Ishikawa (cell line): ENCODE data around the gene OSBPL6.

ENCODE experiments used
- CEBPB ChIP-seq: IDR thresholded peaks from 2 replicates; pipeline ENCODE4 v1.6.1; 2012
- CREB1 ChIP-seq: IDR thresholded peaks from 2 replicates; pipeline ENCODE4 v1.6.1; 2012; ENCODE audit warnings: low read depth
- EP300 ChIP-seq: IDR thresholded peaks from 2 replicates; pipeline ENCODE4 v1.6.1; 2012; ENCODE audit warnings: borderline replicate concordance
- FOXM1 ChIP-seq: IDR thresholded peaks from 2 replicates; pipeline ENCODE4 v1.6.1; 2012; ENCODE audit warnings: low read depth, borderline replicate concordance
- NFIC ChIP-seq: IDR thresholded peaks from 2 replicates; pipeline ENCODE4 v1.6.1; 2012
- RAD21 ChIP-seq: IDR thresholded peaks from 2 replicates; pipeline ENCODE4 v1.6.1; 2012; ENCODE audit warnings: low read depth
- TAF1 ChIP-seq: IDR thresholded peaks from 2 replicates; pipeline ENCODE4 v1.6.1; 2012; ENCODE audit warnings: low read depth, mild to moderate bottlenecking
- TEAD4 ChIP-seq: IDR thresholded peaks from 2 replicates; pipeline ENCODE4 v1.6.1; 2012
- ZBTB7A ChIP-seq: IDR thresholded peaks from 2 replicates; pipeline ENCODE4 v1.6.1; 2012; ENCODE audit warnings: low read depth
- TF ChIP-seq, protein P1 (sequence below): IDR thresholded peaks from 2 replicates; pipeline ENCODE4 v1.6.1; 2012; ENCODE audit warnings: low read depth, mild to moderate bottlenecking
- TF ChIP-seq, protein P2 (sequence below): IDR thresholded peaks from 2 replicates; pipeline ENCODE4 v1.6.1; 2012

DNA sequence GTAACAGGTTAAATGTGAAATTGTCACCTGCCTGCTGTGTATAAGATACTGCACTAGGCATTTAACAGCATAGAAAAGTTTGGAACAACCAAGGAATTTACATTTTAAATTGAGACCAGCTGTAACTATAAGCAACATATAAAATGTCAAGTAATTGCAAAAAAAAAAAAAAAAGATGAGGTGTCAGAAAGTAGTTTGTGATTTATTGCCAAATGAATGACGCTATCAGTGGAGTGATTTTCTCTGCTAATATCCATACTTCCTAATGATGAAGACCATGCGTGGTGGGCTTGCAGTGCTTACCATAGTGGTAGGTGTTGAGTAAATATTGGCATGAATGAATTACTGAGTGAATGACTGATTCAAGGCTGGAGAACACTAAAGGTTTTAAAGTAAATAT, 73.3 kb downstream of the OSBPL6 start:
- no peak for TF ChIP-seq CREB1
- TF ChIP-seq, protein P1, sequence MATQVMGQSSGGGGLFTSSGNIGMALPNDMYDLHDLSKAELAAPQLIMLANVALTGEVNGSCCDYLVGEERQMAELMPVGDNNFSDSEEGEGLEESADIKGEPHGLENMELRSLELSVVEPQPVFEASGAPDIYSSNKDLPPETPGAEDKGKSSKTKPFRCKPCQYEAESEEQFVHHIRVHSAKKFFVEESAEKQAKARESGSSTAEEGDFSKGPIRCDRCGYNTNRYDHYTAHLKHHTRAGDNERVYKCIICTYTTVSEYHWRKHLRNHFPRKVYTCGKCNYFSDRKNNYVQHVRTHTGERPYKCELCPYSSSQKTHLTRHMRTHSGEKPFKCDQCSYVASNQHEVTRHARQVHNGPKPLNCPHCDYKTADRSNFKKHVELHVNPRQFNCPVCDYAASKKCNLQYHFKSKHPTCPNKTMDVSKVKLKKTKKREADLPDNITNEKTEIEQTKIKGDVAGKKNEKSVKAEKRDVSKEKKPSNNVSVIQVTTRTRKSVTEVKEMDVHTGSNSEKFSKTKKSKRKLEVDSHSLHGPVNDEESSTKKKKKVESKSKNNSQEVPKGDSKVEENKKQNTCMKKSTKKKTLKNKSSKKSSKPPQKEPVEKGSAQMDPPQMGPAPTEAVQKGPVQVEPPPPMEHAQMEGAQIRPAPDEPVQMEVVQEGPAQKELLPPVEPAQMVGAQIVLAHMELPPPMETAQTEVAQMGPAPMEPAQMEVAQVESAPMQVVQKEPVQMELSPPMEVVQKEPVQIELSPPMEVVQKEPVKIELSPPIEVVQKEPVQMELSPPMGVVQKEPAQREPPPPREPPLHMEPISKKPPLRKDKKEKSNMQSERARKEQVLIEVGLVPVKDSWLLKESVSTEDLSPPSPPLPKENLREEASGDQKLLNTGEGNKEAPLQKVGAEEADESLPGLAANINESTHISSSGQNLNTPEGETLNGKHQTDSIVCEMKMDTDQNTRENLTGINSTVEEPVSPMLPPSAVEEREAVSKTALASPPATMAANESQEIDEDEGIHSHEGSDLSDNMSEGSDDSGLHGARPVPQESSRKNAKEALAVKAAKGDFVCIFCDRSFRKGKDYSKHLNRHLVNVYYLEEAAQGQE: no peak
- no peak for TF ChIP-seq CEBPB
- TF ChIP-seq EP300: no peak
- TF ChIP-seq RAD21: no peak
- TF ChIP-seq TEAD4: no peak
- no peak for TF ChIP-seq NFIC
- TF ChIP-seq, protein P2, sequence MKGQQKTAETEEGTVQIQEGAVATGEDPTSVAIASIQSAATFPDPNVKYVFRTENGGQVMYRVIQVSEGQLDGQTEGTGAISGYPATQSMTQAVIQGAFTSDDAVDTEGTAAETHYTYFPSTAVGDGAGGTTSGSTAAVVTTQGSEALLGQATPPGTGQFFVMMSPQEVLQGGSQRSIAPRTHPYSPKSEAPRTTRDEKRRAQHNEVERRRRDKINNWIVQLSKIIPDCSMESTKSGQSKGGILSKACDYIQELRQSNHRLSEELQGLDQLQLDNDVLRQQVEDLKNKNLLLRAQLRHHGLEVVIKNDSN: no peak
- no peak for TF ChIP-seq TAF1
- no peak for TF ChIP-seq FOXM1
- TF ChIP-seq ZBTB7A: no peak
